Ishikawa (cell line): ENCODE measurements around the gene TMEM144.

Source experiments
- CREB1 ChIP-seq: IDR thresholded peaks from 2 replicates; pipeline ENCODE4 v1.6.1; 2012; ENCODE audit warnings: low read depth
- EGR1 ChIP-seq: IDR thresholded peaks from 2 replicates; pipeline ENCODE4 v1.6.1; 2012
- EP300 ChIP-seq: IDR thresholded peaks from 2 replicates; pipeline ENCODE4 v1.6.1; 2012; ENCODE audit warnings: borderline replicate concordance
- MAX ChIP-seq: IDR thresholded peaks from 2 replicates; pipeline ENCODE4 v1.6.1; 2012
- TAF1 ChIP-seq: IDR thresholded peaks from 2 replicates; pipeline ENCODE4 v1.6.1; 2012; ENCODE audit warnings: low read depth, mild to moderate bottlenecking
- TCF12 ChIP-seq: IDR thresholded peaks from 2 replicates; pipeline ENCODE4 v1.6.1; 2012; ENCODE audit warnings: low read depth
- TEAD4 ChIP-seq: IDR thresholded peaks from 2 replicates; pipeline ENCODE4 v1.6.1; 2012
- USF1 ChIP-seq: IDR thresholded peaks from 2 replicates; pipeline ENCODE4 v1.6.1; 2012
- YY1 ChIP-seq: IDR thresholded peaks from 2 replicates; pipeline ENCODE4 v1.6.1; 2012; ENCODE audit warnings: low read depth
- ZBTB7A ChIP-seq: IDR thresholded peaks from 2 replicates; pipeline ENCODE4 v1.6.1; 2012; ENCODE audit warnings: low read depth
- TF ChIP-seq, protein P1 (sequence below): IDR thresholded peaks from 2 replicates; pipeline ENCODE4 v1.6.1; 2012; ENCODE audit warnings: low read depth, mild to moderate bottlenecking

- TF ChIP-seq CREB1 (no peak), ZBTB7A (no peak), USF1 (no peak), TAF1 (no peak), TCF12 (no peak), YY1 (no peak), MAX (no peak), EGR1 (no peak), TEAD4 (no peak), EP300 (no peak)
- TF ChIP-seq, protein P1, sequence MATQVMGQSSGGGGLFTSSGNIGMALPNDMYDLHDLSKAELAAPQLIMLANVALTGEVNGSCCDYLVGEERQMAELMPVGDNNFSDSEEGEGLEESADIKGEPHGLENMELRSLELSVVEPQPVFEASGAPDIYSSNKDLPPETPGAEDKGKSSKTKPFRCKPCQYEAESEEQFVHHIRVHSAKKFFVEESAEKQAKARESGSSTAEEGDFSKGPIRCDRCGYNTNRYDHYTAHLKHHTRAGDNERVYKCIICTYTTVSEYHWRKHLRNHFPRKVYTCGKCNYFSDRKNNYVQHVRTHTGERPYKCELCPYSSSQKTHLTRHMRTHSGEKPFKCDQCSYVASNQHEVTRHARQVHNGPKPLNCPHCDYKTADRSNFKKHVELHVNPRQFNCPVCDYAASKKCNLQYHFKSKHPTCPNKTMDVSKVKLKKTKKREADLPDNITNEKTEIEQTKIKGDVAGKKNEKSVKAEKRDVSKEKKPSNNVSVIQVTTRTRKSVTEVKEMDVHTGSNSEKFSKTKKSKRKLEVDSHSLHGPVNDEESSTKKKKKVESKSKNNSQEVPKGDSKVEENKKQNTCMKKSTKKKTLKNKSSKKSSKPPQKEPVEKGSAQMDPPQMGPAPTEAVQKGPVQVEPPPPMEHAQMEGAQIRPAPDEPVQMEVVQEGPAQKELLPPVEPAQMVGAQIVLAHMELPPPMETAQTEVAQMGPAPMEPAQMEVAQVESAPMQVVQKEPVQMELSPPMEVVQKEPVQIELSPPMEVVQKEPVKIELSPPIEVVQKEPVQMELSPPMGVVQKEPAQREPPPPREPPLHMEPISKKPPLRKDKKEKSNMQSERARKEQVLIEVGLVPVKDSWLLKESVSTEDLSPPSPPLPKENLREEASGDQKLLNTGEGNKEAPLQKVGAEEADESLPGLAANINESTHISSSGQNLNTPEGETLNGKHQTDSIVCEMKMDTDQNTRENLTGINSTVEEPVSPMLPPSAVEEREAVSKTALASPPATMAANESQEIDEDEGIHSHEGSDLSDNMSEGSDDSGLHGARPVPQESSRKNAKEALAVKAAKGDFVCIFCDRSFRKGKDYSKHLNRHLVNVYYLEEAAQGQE, result no peak
Observed at GRCh38 chr4:158254292-158254691, 44.0 kb downstream of the TMEM144 start.
